D721Med (cell line): ENCODE results near the gene LDB2.

Experiments
- DNase-seq: peaks from one replicate; pipeline ENCODE4 v3.0.0; 2011; ENCODE audit warnings: low spot score; ENCODE audit not compliant: insufficient read length
- FAIRE-seq: peaks from 2 replicates; lab custom pipeline; 2011; peaks lifted over from hg19 to GRCh38; lab: Jason Lieb, UNC
- CTCF ChIP-seq: IDR thresholded peaks from 2 replicates; pipeline ENCODE4 v1.5.1; 2012; ENCODE audit warnings: mild to moderate bottlenecking, control low read depth; ENCODE audit not compliant: insufficient read depth; ENCODE audit errors: missing control alignments

The LDB2 gene

GRCh38 chr4:16760617-16761363 is 137.7 kb downstream of the LDB2 start:
- FAIRE-seq (no peak), DNase-seq (no peak)
- TF ChIP-seq CTCF: no peak

- no peak for TF ChIP-seq CTCF
- no peak for FAIRE-seq
- no peak for DNase-seq
Observed at GRCh38 chr4:16759931-16760582, 138.4 kb downstream of the LDB2 start.

GRCh38 chr4:16758816-16759215 is 139.6 kb downstream of the LDB2 start:
- no peak for FAIRE-seq
- no peak for TF ChIP-seq CTCF
- DNase-seq: no peak

- no peak for DNase-seq
- no peak for FAIRE-seq
- no peak for TF ChIP-seq CTCF
Observed at GRCh38 chr4:16758255-16758654, 140.2 kb downstream of the LDB2 start.

- TF ChIP-seq CTCF: no peak
- FAIRE-seq: no peak
- no peak for DNase-seq
Observed at GRCh38 chr4:16757080-16757521, 141.3 kb downstream of the LDB2 start.

- TF ChIP-seq CTCF: no peak
- no peak for DNase-seq
- FAIRE-seq: no peak
Observed at GRCh38 chr4:16754104-16754503, 144.3 kb downstream of the LDB2 start.

GRCh38 chr4:16752150-16752549 is 146.3 kb downstream of the LDB2 start:
- peak; percentile 25 for TF ChIP-seq CTCF
- DNase-seq: no peak
- no peak for FAIRE-seq
